ENCODE measurements around the gene PTAR1. TPM values are rescaled to one million over a fixed set of nuclear protein-coding genes. Genes with fewer than 3 reads are reported as not detected.

Gene PTAR1
- total RNA-seq, 1 experiment from 2014 or later: 43.5 TPM

DNA sequence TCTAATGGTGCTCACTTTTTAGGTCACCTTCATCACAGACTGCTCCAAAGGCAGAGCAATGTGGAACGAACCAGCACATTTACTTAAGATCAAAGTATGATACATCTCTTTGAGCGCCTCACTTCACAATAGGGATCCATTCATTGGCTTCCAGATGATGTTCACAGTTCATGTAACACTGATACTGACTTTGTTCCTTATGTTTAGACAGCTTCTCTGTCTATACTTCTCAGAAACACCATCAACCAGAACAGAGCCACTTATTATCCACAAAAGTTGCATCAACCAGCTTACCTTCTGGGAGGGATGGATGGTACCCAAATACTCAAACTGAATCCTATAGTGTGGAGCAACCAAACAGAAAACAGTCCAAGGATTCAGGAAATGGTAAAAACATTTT is 4.6 kb downstream of the PTAR1 start:
- no TSS peak for BruUV-seq (replicated peaks)
- peaks cover under 1% of the 10 kb centered on the region for H3K36me3 Mint-ChIP-seq (ENCODE audit: insufficient read depth, unreplicated experiment)
- CTCF ChIA-PET: interaction anchor here (0.9 to 1.2 kb wide), 3 partner anchors 9 to 358 kb away, joined by 3 to 4 read pairs (median 3); no protein-coding TSS in a partner anchor

DNA sequence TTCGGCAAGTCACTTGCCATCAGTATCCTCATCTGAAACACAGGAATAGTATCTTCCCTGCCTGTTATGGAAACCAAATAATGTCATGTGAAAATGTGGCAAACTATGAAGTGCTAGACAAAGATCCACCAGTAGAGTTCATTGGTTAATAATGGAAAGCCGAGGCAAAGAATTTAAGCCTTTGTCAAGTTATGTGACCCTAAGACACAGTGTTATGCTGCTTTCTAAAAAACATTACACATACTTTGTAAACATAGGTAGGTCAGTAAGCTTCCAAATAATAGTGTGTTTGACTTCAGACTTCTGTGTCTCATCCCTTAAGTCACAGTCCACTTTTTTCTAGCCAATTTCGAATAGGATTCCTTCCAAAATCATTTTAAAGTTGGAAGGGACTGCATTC is 6.0 kb downstream of the PTAR1 start:
- no peak for TF ChIP-seq CTCF (IDR thresholded peaks at IDR 0.05; ENCODE audit: unreplicated experiment)
- BruUV-seq (replicated peaks): no TSS peak
- CTCF ChIA-PET: interaction anchor here (0.6 to 0.7 kb wide), 2 partner anchors 50 to 1109 kb away, joined by 3 read pairs; no protein-coding TSS in a partner anchor
- intact Hi-C loops (cut with micrococcal nuclease): loop anchor here (10.0 kb wide), 1 partner anchor 851 kb away; no protein-coding TSS in a partner anchor
- no peaks in the 10 kb centered on the region for H3K9me3 Mint-ChIP-seq (ENCODE audit: unreplicated experiment)
- POLR2A ChIA-PET: interaction anchor here (1.4 kb wide), 1 partner anchor 9 kb away, joined by 4 read pairs; no protein-coding TSS in a partner anchor
- H3K36me3 Mint-ChIP-seq (ENCODE audit: insufficient read depth, unreplicated experiment): peaks cover 7% of the 10 kb centered on the region
- no peak for DNase-seq (ENCODE audit: unreplicated experiment)
- no peaks in the 10 kb centered on the region for H3K27me3 Mint-ChIP-seq (ENCODE audit: insufficient read depth, unreplicated experiment)
- H3K4me1 Mint-ChIP-seq (ENCODE audit: insufficient read depth, unreplicated experiment): peaks cover 27% of the 10 kb centered on the region
- H3K27ac Mint-ChIP-seq (ENCODE audit: low read depth, unreplicated experiment): no peak overlapping the region
- no peak overlapping the region for H3K4me3 Mint-ChIP-seq (ENCODE audit: unreplicated experiment)

More for the DNA sequence above, 4.6 kb downstream of the PTAR1 start:
- DNase-seq (ENCODE audit: unreplicated experiment): no peak
- H3K27me3 Mint-ChIP-seq (ENCODE audit: insufficient read depth, unreplicated experiment): no peaks in the 10 kb centered on the region
- H3K9me3 Mint-ChIP-seq (ENCODE audit: unreplicated experiment): no peaks in the 10 kb centered on the region
- intact Hi-C loops (cut with micrococcal nuclease): loop anchor here (10.0 kb wide), 1 partner anchor 850 kb away; no protein-coding TSS in a partner anchor
- no peak overlapping the region for H3K27ac Mint-ChIP-seq (ENCODE audit: low read depth, unreplicated experiment)
- POLR2A ChIA-PET: interaction anchor here (0.6 kb wide), 1 partner anchor 508 kb away, joined by 3 read pairs; no protein-coding TSS in a partner anchor
- no peak overlapping the region for H3K4me3 Mint-ChIP-seq (ENCODE audit: unreplicated experiment)
- TF ChIP-seq CTCF (IDR thresholded peaks at IDR 0.05; ENCODE audit: unreplicated experiment): no peak
- H3K4me1 Mint-ChIP-seq (ENCODE audit: insufficient read depth, unreplicated experiment): peaks cover 21% of the 10 kb centered on the region

GRCh38 chr9:69750085-69750484 is 9.7 kb downstream of the PTAR1 start:
- Mint-ChIP-seq H3K27ac (ENCODE audit: low read depth, unreplicated experiment) (no peak overlapping the region), H3K36me3 (ENCODE audit: insufficient read depth, unreplicated experiment) (peaks cover 18% of the 10 kb centered on the region), H3K27me3 (ENCODE audit: insufficient read depth, unreplicated experiment) (no peaks in the 10 kb centered on the region), H3K4me3 (ENCODE audit: unreplicated experiment) (no peak overlapping the region), H3K4me1 (ENCODE audit: insufficient read depth, unreplicated experiment) (peaks cover 33% of the 10 kb centered on the region), H3K9me3 (ENCODE audit: unreplicated experiment) (no peaks in the 10 kb centered on the region)
- DNase-seq (ENCODE audit: unreplicated experiment): no peak
- no peak for TF ChIP-seq CTCF (IDR thresholded peaks at IDR 0.05; ENCODE audit: unreplicated experiment)
- intact Hi-C loops (cut with micrococcal nuclease): loop anchor here (10.0 kb wide), 1 partner anchor 855 kb away; no protein-coding TSS in a partner anchor
- CTCF ChIA-PET: interaction anchor here (0.5 to 1.0 kb wide), 3 partner anchors 49 to 1169 kb away, joined by 3 to 5 read pairs (median 5); no protein-coding TSS in a partner anchor
- no TSS peak for BruUV-seq (replicated peaks)
- POLR2A ChIA-PET: no interaction called here

- POLR2A ChIA-PET: no interaction called here
- H3K4me3 Mint-ChIP-seq (ENCODE audit: unreplicated experiment): no peak overlapping the region
- H3K27me3 Mint-ChIP-seq (ENCODE audit: insufficient read depth, unreplicated experiment): no peaks in the 10 kb centered on the region
- intact Hi-C loops (cut with micrococcal nuclease): loop anchor here (10.0 kb wide), 1 partner anchor 56 kb away; no protein-coding TSS in a partner anchor
- DNase-seq (ENCODE audit: unreplicated experiment): no peak
- CTCF ChIA-PET: interaction anchor here (1.4 kb wide), 1 partner anchor 75 kb away, joined by 4 read pairs; no protein-coding TSS in a partner anchor
- H3K9me3 Mint-ChIP-seq (ENCODE audit: unreplicated experiment): no peaks in the 10 kb centered on the region
- BruUV-seq (replicated peaks): no TSS peak
- peaks cover 33% of the 10 kb centered on the region for H3K4me1 Mint-ChIP-seq (ENCODE audit: insufficient read depth, unreplicated experiment)
- TF ChIP-seq CTCF (IDR thresholded peaks at IDR 0.05; ENCODE audit: unreplicated experiment): no peak
- peak overlapping the region; percentile 70 for H3K27ac Mint-ChIP-seq (ENCODE audit: low read depth, unreplicated experiment)
- peaks cover 30% of the 10 kb centered on the region for H3K36me3 Mint-ChIP-seq (ENCODE audit: insufficient read depth, unreplicated experiment)
Observed at GRCh38 chr9:69748304-69748703, 11.5 kb downstream of the PTAR1 start.

Measured in MCF 10A (cell line).